Stimulated activated effector memory CD8-positive, alpha-beta T cell treated with anti-CD3 and anti-CD28 coated beads, Interleukin-12 subunit alpha, Interleukin-12 subunit beta, amount 100 ng/mL, for 72 hours (primary cell): ENCODE data around the gene PCDHB16.
"Not testable (repeated sequence)": the region's sequence is repeated elsewhere in the genome, so short reads cannot be mapped to it uniquely, and the experiment has no call there.

ENCODE experiments used
- ATAC-seq: fragments of 150-1000 bp; cut with Tn5 transposase; 2 replicates; pipeline ENCODE4 v1.10.0; 2021
- DNase-seq, 2 donors: peaks; one replicate each; pipeline ENCODE4 v3.0.0; 2021 to 2022; ENCODE audit warnings: low spot score in 2 of 2
- H3K27ac Mint-ChIP-seq: one replicate; pipeline ENCODE4 v1.8.0; 2022; ENCODE audit warnings: mild to moderate bottlenecking, mixed read lengths
- H3K36me3 Mint-ChIP-seq: one replicate; pipeline ENCODE4 v1.8.0; 2022; ENCODE audit warnings: mild to moderate bottlenecking, mixed read lengths
- H3K4me1 Mint-ChIP-seq: one replicate; pipeline ENCODE4 v1.8.0; 2022; ENCODE audit warnings: mixed read lengths
- H3K4me3 Mint-ChIP-seq: one replicate; pipeline ENCODE4 v1.8.0; 2022; ENCODE audit warnings: mild to moderate bottlenecking, mixed read lengths
- H3K9me3 Mint-ChIP-seq: one replicate; pipeline ENCODE4 v1.8.0; 2022; ENCODE audit warnings: mixed read lengths

Gene PCDHB16

GRCh38 chr5:141182248-141182647, at the start of gene PCDHB16:
TSS of gene PCDHB16 (plus strand) at chr5:141182387. CDS start at chr5:141182560, 173 bp downstream.
- Mint-ChIP-seq H3K36me3 (no peaks in the 10 kb centered on the region), H3K27ac (no peak within 1 kb of the TSS), H3K4me1 (peaks cover 6% of the 10 kb centered on the region), H3K9me3 (peaks cover 4% of the 10 kb centered on the region), H3K4me3 (no peak within 1 kb of the TSS)
- no peak for ATAC-seq
- DNase-seq = no peak

- ATAC-seq = no peak
- peaks cover 11% of the 10 kb centered on the region for H3K9me3 Mint-ChIP-seq
- no peak within 1 kb of the TSS for H3K27ac Mint-ChIP-seq
- H3K36me3 Mint-ChIP-seq = no peaks in the 10 kb centered on the region
- H3K4me1 Mint-ChIP-seq = no peaks in the 10 kb centered on the region
- H3K4me3 Mint-ChIP-seq = no peak within 1 kb of the TSS
- no peak for DNase-seq
Measured at GRCh38 chr5:141135030-141135717, 47.0 kb upstream of the PCDHB16 start, which contains the start of gene PCDHB5. TSS of gene PCDHB5 (plus strand) at chr5:141135206. CDS start at chr5:141135435, 229 bp downstream.

GRCh38 chr5:141135718-141136266, 46.4 kb upstream of the PCDHB16 start:
- no peaks in the 10 kb centered on the region for H3K36me3 Mint-ChIP-seq
- H3K4me1 Mint-ChIP-seq = no peaks in the 10 kb centered on the region
- no peak for DNase-seq
- H3K9me3 Mint-ChIP-seq = peaks cover 8% of the 10 kb centered on the region
- no peak for ATAC-seq
- no peak overlapping the region for H3K27ac Mint-ChIP-seq
- H3K4me3 Mint-ChIP-seq = no peak overlapping the region

DNA sequence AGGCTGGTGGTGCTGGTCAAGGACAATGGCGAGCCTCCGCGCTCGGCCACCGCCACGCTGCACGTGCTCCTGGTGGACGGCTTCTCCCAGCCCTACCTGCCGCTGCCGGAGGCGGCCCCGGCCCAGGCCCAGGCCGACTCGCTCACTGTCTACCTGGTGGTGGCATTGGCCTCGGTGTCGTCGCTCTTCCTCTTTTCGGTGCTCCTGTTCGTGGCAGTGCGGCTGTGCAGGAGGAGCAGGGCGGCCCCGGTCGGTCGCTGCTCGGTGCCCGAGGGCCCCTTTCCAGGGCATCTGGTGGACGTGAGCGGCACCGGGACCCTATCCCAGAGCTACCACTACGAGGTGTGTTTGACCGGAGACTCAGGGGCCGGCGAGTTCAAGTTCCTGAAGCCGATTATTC, 44.8 kb upstream of the PCDHB16 start:
- not testable (repeated sequence) for H3K27ac Mint-ChIP-seq, H3K36me3 Mint-ChIP-seq, ATAC-seq, H3K4me1 Mint-ChIP-seq, H3K4me3 Mint-ChIP-seq, DNase-seq
- peaks cover 12% of the 10 kb centered on the region for H3K9me3 Mint-ChIP-seq

- DNase-seq (no peak), ATAC-seq (no peak)
- Mint-ChIP-seq H3K4me3 (no peak within 1 kb of the TSS), H3K36me3 (no peaks in the 10 kb centered on the region), H3K9me3 (peaks cover 5% of the 10 kb centered on the region), H3K27ac (no peak within 1 kb of the TSS), H3K4me1 (peaks cover 6% of the 10 kb centered on the region)
Measured at GRCh38 chr5:141149812-141150211, 32.4 kb upstream of the PCDHB16 start, which contains the start of gene PCDHB6. TSS of gene PCDHB6 (plus strand) at chr5:141150057. CDS start at chr5:141150258, 201 bp downstream.

DNA sequence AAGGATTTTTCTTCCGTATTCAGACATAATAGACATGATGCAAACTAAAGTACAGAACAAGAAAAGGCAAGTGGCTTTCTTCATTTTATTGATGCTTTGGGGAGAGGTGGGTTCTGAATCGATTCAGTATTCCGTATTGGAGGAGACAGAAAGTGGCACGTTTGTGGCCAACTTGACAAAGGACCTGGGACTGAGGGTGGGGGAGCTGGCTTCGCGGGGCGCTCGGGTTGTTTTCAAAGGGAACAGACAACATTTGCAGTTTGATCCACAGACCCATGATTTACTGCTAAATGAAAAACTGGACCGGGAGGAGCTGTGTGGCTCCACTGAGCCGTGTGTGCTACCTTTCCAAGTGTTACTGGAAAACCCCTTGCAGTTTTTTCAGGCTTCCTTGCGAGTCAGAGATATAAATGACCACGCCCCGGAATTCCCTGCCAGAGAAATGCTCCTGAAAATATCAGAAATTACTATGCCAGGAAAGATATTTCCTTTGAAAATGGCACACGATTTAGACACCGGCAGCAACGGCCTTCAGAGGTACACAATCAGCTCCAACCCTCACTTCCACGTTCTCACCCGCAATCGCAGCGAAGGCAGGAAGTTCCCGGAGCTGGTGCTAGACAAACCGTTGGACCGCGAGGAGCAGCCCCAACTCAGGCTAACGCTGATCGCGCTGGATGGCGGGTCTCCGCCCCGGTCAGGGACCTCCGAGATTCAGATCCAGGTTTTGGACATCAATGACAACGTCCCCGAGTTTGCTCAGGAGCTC, 31.8 kb upstream of the PCDHB16 start:
- Mint-ChIP-seq H3K9me3 (peaks cover 5% of the 10 kb centered on the region), H3K27ac (no peak overlapping the region), H3K36me3 (no peaks in the 10 kb centered on the region), H3K4me3 (no peak overlapping the region), H3K4me1 (peaks cover 6% of the 10 kb centered on the region)
- no peak for DNase-seq
- ATAC-seq = no peak

DNA sequence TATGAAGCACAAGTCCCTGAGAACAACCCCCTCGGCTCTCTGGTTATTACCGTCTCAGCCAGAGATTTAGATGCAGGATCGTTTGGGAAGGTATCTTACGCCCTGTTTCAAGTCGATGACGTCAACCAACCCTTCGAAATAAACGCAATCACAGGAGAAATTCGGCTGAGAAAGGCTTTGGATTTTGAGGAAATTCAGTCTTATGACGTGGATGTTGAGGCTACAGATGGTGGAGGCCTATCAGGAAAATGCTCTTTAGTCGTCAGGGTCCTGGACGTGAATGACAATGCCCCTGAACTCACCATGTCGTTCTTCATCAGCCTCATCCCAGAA, 31.2 kb upstream of the PCDHB16 start:
- DNase-seq = no peak
- Mint-ChIP-seq H3K36me3 (no peaks in the 10 kb centered on the region), H3K27ac (no peak overlapping the region), H3K4me1 (peaks cover 6% of the 10 kb centered on the region), H3K9me3 (peaks cover 5% of the 10 kb centered on the region), H3K4me3 (no peak overlapping the region)
- ATAC-seq = no peak

GRCh38 chr5:141151632-141152031, 30.6 kb upstream of the PCDHB16 start:
- not testable (repeated sequence) for ATAC-seq, H3K9me3 Mint-ChIP-seq

DNA sequence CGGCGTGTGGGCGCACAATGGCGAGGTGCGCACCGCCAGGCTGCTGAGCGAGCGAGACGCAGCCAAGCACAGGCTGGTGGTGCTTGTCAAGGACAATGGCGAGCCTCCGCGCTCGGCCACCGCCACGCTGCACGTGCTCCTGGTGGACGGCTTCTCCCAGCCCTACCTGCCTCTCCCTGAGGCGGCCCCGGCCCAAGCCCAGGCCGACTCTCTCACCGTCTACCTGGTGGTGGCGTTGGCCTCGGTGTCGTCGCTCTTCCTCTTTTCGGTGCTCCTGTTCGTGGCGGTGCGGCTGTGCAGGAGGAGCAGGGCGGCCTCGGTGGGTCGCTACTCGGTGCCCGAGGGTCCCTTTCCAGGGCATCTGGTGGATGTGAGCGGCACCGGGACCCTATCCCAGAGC, 30.1 kb upstream of the PCDHB16 start:
- not testable (repeated sequence) for H3K4me3 Mint-ChIP-seq, H3K27ac Mint-ChIP-seq, H3K4me1 Mint-ChIP-seq, H3K9me3 Mint-ChIP-seq, DNase-seq, ATAC-seq, H3K36me3 Mint-ChIP-seq

More at GRCh38 chr5:141151632-141152031, 30.6 kb upstream of the PCDHB16 start:
- DNase-seq, H3K4me3 Mint-ChIP-seq, H3K4me1 Mint-ChIP-seq, H3K27ac Mint-ChIP-seq, H3K36me3 Mint-ChIP-seq: not testable (repeated sequence)

DNA sequence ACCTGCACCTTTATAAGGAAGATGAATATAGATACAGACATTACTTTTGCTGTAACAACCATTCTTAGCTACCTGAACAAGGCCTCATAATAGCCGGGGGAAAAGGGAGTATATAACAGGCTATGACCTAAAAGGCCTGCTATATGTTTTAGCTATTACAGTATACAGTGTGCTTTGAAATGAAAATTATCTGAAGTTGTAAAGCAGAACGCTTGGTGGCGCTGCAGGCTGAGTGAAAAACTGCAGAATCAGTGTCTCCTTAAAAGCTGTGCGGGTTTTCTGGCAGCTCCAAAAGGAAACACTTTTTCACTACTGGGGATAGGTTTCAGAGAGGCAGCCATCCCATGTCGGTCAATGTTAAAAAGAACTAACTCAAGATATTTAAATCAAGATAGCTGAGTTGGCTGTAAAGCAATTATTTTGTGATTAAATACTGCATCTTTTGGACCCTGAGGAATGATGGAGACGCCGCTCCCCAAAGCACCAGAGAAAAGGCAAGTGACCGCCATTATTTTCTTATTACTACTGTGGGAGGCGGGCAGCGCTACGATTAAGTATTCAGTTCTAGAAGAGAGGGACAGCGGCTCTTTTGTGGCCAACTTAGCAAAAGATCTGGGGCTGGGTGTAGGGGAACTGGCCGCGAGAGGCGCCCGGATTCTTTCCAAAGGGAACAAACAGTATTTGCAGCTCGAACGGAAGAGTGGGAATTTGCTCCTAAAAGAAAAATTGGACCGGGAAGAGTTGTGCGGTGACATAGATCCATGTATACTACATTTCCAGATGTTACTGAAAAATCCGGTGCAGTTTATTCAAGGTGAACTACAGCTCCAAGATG, 26.4 kb upstream of the PCDHB16 start:
- ATAC-seq (no peak), DNase-seq (no peak)
- peaks cover 2% of the 10 kb centered on the region for H3K9me3 Mint-ChIP-seq
- no peak overlapping the region for H3K4me3 Mint-ChIP-seq
- no peaks in the 10 kb centered on the region for H3K36me3 Mint-ChIP-seq
- no peaks in the 10 kb centered on the region for H3K4me1 Mint-ChIP-seq
- H3K27ac Mint-ChIP-seq = no peak overlapping the region

GRCh38 chr5:141157356-141157755, 24.8 kb upstream of the PCDHB16 start:
- ATAC-seq, H3K4me1 Mint-ChIP-seq, H3K4me3 Mint-ChIP-seq, H3K27ac Mint-ChIP-seq, H3K9me3 Mint-ChIP-seq, DNase-seq, H3K36me3 Mint-ChIP-seq: not testable (repeated sequence)

- not testable (repeated sequence) for ATAC-seq, DNase-seq, H3K27ac Mint-ChIP-seq
Measured at GRCh38 chr5:141157901-141158300, 24.3 kb upstream of the PCDHB16 start.

DNA sequence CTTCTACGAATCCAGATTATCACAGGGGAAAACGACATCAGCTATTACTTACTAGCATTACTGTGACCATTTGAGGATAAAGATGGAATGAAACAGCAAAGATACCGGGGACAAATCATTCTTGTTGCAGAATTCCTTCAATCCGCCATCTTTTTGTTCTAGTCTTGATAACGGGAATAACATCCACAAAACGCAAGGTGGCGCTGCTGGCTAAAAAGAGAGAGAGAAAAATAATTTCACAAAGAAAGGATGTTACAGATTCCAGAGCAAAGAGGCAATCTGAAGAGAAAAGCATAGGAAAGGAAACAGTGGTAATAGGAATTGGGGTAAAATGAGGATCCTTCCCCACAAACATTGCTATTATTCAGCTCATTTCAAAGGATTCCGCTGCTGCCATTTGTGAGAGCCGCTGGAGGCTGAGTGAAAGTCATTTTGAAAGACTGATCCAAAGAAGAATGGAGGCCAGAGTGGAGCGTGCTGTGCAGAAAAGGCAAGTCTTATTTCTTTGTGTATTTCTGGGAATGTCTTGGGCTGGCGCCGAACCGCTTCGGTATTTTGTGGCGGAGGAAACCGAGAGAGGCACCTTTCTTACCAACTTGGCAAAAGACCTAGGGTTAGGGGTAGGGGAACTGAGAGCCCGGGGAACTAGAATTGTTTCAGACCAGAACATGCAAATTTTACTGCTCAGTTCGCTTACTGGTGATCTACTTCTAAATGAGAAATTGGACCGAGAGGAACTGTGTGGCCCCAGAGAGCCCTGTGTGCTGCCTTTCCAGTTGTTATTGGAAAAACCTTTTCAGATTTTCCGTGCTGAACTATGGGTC, 9.6 kb upstream of the PCDHB16 start, which contains the start of gene PCDHB7:
Gene PCDHB7 (plus strand): TSS at position 264 of the 824 bp plus-strand sequence. CDS start 192 bp downstream, at position 456.
- H3K4me3 Mint-ChIP-seq = no peak within 1 kb of the TSS
- no peak for DNase-seq
- no peaks in the 10 kb centered on the region for H3K4me1 Mint-ChIP-seq
- no peaks in the 10 kb centered on the region for H3K36me3 Mint-ChIP-seq
- no peak within 1 kb of the TSS for H3K27ac Mint-ChIP-seq
- H3K9me3 Mint-ChIP-seq = no peaks in the 10 kb centered on the region
- ATAC-seq = no peak

More at GRCh38 chr5:141157901-141158300, 24.3 kb upstream of the PCDHB16 start:
- not testable (repeated sequence) for H3K4me3 Mint-ChIP-seq, H3K4me1 Mint-ChIP-seq, H3K36me3 Mint-ChIP-seq, H3K9me3 Mint-ChIP-seq
